MM.1S (cell line): Measurements from ENCODE around the gene NRG3.

Experiments
- DNase-seq: peaks from one replicate; pipeline ENCODE4 v3.0.0-alpha.2; 2015
- H2AFZ ChIP-seq: fragments of 300-600 bp; sonication (generic); 2 replicates; pipeline ENCODE4 v1.6.0; 2016; ENCODE audit warnings: antibody characterized with exemption, low read length
- H3F3A ChIP-seq: fragments of 300-600 bp; sonication (generic); 2 replicates; pipeline ENCODE4 v1.6.1; 2016; ENCODE audit warnings: mild to moderate bottlenecking, antibody characterized with exemption, low read length, moderate library complexity, mixed read lengths; ENCODE audit not compliant: insufficient read depth
- H3K27ac ChIP-seq: fragments of 300-600 bp; sonication (generic); 2 replicates; pipeline ENCODE4 v1.5.1; 2016; ENCODE audit warnings: mild to moderate bottlenecking, low read length
- H3K27me3 ChIP-seq: fragments of 300-600 bp; sonication (generic); replicated peaks from 2 replicates; pipeline ENCODE4 v1.6.0; 2016; ENCODE audit warnings: low read length; ENCODE audit not compliant: insufficient read depth
- H3K36me3 ChIP-seq: fragments of 300-600 bp; sonication (generic); replicated peaks from 2 replicates; pipeline ENCODE4 v1.6.1; 2016; ENCODE audit warnings: mild to moderate bottlenecking, low read length, mixed read lengths; ENCODE audit not compliant: insufficient read depth
- H3K4me1 ChIP-seq: fragments of 300-600 bp; sonication (generic); 2 replicates; pipeline ENCODE4 v1.6.1; 2016; ENCODE audit warnings: low read length, mixed read lengths
- H3K4me2 ChIP-seq: fragments of 300-600 bp; sonication (generic); 2 replicates; pipeline ENCODE4 v1.6.0; 2016; ENCODE audit warnings: low read depth, low read length
- H3K4me3 ChIP-seq: fragments of 300-600 bp; sonication (generic); 2 replicates; pipeline ENCODE4 v1.5.1; 2016; ENCODE audit warnings: low read length, mixed read lengths
- H3K79me2 ChIP-seq: fragments of 300-600 bp; sonication (generic); 2 replicates; pipeline ENCODE4 v1.6.1; 2016; ENCODE audit warnings: mixed run types, low read length, mixed read lengths
- H3K9ac ChIP-seq: fragments of 300-600 bp; sonication (generic); 2 replicates; pipeline ENCODE4 v1.6.1; 2016; ENCODE audit warnings: low read length, mixed read lengths
- H3K9me2 ChIP-seq: fragments of 300-600 bp; sonication (generic); replicated peaks from 2 replicates; pipeline ENCODE4 v1.6.1; 2016; ENCODE audit warnings: mild to moderate bottlenecking, low read length, mixed read lengths; ENCODE audit not compliant: insufficient read depth
- H3K9me3 ChIP-seq: fragments of 300-600 bp; sonication (generic); replicated peaks from 2 replicates; pipeline ENCODE4 v1.6.1; 2016; ENCODE audit warnings: mild to moderate bottlenecking, low read length, mixed read lengths; ENCODE audit not compliant: insufficient read depth
- H4K20me1 ChIP-seq: fragments of 300-600 bp; sonication (generic); 2 replicates; pipeline ENCODE4 v1.6.1; 2016; ENCODE audit warnings: mild to moderate bottlenecking, low read length, moderate library complexity, mixed read lengths; ENCODE audit not compliant: insufficient read depth
- CTCF ChIP-seq: fragments of 300-600 bp; sonication (generic); IDR thresholded peaks from 2 replicates; pipeline ENCODE4 v1.5.1; 2016; ENCODE audit warnings: antibody characterized with exemption, low read length, mixed read lengths
- EZH2 ChIP-seq: fragments of 300-600 bp; sonication (generic); optimal IDR thresholded peaks from 2 replicates; pipeline ENCODE3; 2017; ENCODE audit warnings: low read depth, mild to moderate bottlenecking, antibody characterized with exemption, low read length, mixed read lengths
- EZH2phosphoT487 ChIP-seq: fragments of 300-600 bp; sonication (generic); IDR thresholded peaks from 2 replicates; pipeline ENCODE4 v1.6.1; 2018; ENCODE audit warnings: antibody characterized with exemption, low read length

NRG3 gene

GRCh38 chr10:81886939-81887338 lies 11.9 kb downstream of the NRG3 start:
- no peak overlapping the region for H3K27ac ChIP-seq

GRCh38 chr10:81889181-81889769 lies 14.3 kb downstream of the NRG3 start:
- no peaks in the 10 kb centered on the region for H3K36me3 ChIP-seq
- DNase-seq, result no peak
- no peaks in the 10 kb centered on the region for H4K20me1 ChIP-seq
- no peak for TF ChIP-seq EZH2phosphoT487
- TF ChIP-seq EZH2, result no peak
- TF ChIP-seq CTCF, result no peak
- no peaks in the 10 kb centered on the region for H3K4me1 ChIP-seq
- no peaks in the 10 kb centered on the region for H3F3A ChIP-seq
- no peak overlapping the region for H3K4me2 ChIP-seq
- no peaks in the 10 kb centered on the region for H3K9me3 ChIP-seq
- H3K27ac ChIP-seq, result no peak overlapping the region
- no peak overlapping the region for H2AFZ ChIP-seq
- no peak overlapping the region for H3K9ac ChIP-seq
- H3K27me3 ChIP-seq, result no peaks in the 10 kb centered on the region
- peaks cover 39% of the 10 kb centered on the region for H3K79me2 ChIP-seq
- no peak overlapping the region for H3K4me3 ChIP-seq
- no peaks in the 10 kb centered on the region for H3K9me2 ChIP-seq

More at GRCh38 chr10:81886939-81887338, 11.9 kb downstream of the NRG3 start:
- Histone ChIP-seq H2AFZ (no peak overlapping the region), H3K9ac (no peak overlapping the region), H3K79me2 (peaks cover 37% of the 10 kb centered on the region), H3K4me2 (no peak overlapping the region), H3K27me3 (no peaks in the 10 kb centered on the region), H3K4me1 (no peaks in the 10 kb centered on the region), H3F3A (no peaks in the 10 kb centered on the region), H3K9me3 (no peaks in the 10 kb centered on the region), H4K20me1 (no peaks in the 10 kb centered on the region), H3K36me3 (no peaks in the 10 kb centered on the region), H3K4me3 (no peak overlapping the region), H3K9me2 (no peaks in the 10 kb centered on the region)
- no peak for DNase-seq
- TF ChIP-seq EZH2phosphoT487 (no peak), EZH2 (no peak), CTCF (no peak)

- no peaks in the 10 kb centered on the region for H3F3A ChIP-seq
- no peak overlapping the region for H3K9ac ChIP-seq
- no peaks in the 10 kb centered on the region for H4K20me1 ChIP-seq
Observed at GRCh38 chr10:81894616-81895015, 19.6 kb downstream of the NRG3 start.

More at GRCh38 chr10:81894616-81895015, 19.6 kb downstream of the NRG3 start:
- no peaks in the 10 kb centered on the region for H3K27me3 ChIP-seq
- peaks cover 26% of the 10 kb centered on the region for H3K79me2 ChIP-seq
- no peak for TF ChIP-seq EZH2phosphoT487
- no peak for TF ChIP-seq EZH2
- no peak for TF ChIP-seq CTCF
- DNase-seq, result no peak
- no peak overlapping the region for H3K4me2 ChIP-seq
- H3K9me2 ChIP-seq, result no peaks in the 10 kb centered on the region
- H3K27ac ChIP-seq, result no peak overlapping the region
- H3K9me3 ChIP-seq, result no peaks in the 10 kb centered on the region
- no peaks in the 10 kb centered on the region for H3K4me1 ChIP-seq
- no peak overlapping the region for H3K4me3 ChIP-seq
- H2AFZ ChIP-seq, result no peak overlapping the region
- H3K36me3 ChIP-seq, result no peaks in the 10 kb centered on the region
